Measurements from ENCODE around the gene CLN6.

- TF ChIP-seq CTCF (IDR thresholded peaks at IDR 0.05) (no peak), POLR2AphosphoS5 (IDR thresholded peaks at IDR 0.05) (no peak), POLR2A (IDR thresholded peaks at IDR 0.05) (no peak), EP300 (IDR thresholded peaks at IDR 0.05) (no peak)
Measured at GRCh38 chr15:68200016-68200861, 29.3 kb downstream of the CLN6 start.

Measured in stomach (tissue), 4 donors.